ENCODE measurements around the gene FOXI3. TPM values are rescaled to one million over a fixed set of nuclear protein-coding genes. Genes with fewer than 3 reads are reported as not detected.

Gene FOXI3
- total RNA-seq, 1 donor from 2014 or later = 0.17 TPM

DNA sequence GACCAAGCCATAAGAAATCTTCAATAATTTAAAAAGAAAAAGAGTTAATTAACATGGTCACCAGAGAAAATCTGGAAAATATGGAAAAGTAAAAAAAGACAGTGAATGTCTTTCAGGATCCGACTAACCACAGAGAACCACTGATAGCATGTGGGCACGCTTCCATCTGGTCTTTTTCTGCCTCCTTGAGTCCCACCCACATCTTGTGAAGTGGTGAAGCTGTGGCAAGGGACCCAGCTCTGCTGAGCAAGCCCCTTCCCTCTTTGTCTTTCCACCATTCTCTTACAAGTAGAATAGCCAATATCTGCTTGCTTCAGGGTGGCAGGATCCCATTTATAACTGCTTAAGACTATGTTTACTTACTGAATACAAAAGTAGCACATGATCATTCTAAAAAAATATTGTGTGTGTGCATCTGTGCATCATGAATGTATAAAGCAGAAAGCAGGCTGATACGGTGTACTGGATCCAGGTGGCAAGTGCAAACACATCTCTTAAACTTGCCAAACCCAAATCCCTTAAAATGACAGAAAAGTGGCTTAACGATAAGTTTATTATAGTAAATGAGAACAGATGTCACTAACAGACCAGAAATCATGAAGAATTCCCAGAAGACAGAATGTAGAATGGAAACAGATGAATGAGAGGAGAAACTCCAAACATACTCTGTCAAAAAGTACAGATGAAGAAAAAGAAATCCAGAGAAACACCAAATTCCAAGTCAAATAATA, 52.3 kb downstream of the FOXI3 start:
- TF ChIP-seq, protein P1, sequence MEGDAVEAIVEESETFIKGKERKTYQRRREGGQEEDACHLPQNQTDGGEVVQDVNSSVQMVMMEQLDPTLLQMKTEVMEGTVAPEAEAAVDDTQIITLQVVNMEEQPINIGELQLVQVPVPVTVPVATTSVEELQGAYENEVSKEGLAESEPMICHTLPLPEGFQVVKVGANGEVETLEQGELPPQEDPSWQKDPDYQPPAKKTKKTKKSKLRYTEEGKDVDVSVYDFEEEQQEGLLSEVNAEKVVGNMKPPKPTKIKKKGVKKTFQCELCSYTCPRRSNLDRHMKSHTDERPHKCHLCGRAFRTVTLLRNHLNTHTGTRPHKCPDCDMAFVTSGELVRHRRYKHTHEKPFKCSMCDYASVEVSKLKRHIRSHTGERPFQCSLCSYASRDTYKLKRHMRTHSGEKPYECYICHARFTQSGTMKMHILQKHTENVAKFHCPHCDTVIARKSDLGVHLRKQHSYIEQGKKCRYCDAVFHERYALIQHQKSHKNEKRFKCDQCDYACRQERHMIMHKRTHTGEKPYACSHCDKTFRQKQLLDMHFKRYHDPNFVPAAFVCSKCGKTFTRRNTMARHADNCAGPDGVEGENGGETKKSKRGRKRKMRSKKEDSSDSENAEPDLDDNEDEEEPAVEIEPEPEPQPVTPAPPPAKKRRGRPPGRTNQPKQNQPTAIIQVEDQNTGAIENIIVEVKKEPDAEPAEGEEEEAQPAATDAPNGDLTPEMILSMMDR (conservative IDR thresholded peaks at IDR 0.05; ENCODE audit: low read depth, low read length) = no peak
- DNase-seq (ENCODE audit: low read depth) = no peak
- no peak overlapping the region for H3K4me3 ChIP-seq (ENCODE audit: low read depth, low read length)

DNA sequence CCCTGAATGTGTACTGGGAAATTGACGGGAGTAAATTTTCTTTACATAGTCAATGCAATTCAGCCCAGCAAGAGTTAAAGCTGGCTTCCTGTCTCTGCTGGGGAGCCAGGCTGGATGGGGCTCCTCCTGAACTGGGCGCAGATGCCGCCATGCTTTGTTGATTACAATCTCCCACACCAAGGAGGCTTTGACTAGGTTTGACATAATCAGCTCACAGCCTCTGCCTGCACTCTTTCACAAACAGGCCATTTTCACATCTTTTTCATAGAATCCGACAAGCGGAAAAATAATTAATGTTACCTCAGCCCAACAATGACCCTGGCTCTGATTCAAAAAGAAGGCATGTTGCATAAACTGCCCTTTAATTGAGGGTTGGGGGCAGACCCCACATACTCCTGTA, 54.3 kb downstream of the FOXI3 start:
- no peak overlapping the region for H3K4me3 ChIP-seq (ENCODE audit: low read depth, low read length)
- TF ChIP-seq, protein P1 (conservative IDR thresholded peaks at IDR 0.05; ENCODE audit: low read depth, low read length) = no peak
- no peak for DNase-seq (ENCODE audit: low read depth)

Other genes starting within 250 kb of the FOXI3 start
- gene EIF2AK3, start 174.8 kb upstream of the FOXI3 start, total RNA-seq = 11.3 and 12.3 TPM in 2 replicates
- 6.7 and 8.0 TPM in 2 replicates for gene RPIA, start 239.0 kb upstream of the FOXI3 start, total RNA-seq

Measured in epithelial cell of proximal tubule (primary cell).